Measurements from ENCODE around the gene STING1.
"Not testable (repeated sequence)": the region's sequence is repeated elsewhere in the genome, so short reads cannot be mapped to it uniquely, and the experiment has no call there.

- not testable (repeated sequence) for TF ChIP-seq POLR2AphosphoS5 (IDR thresholded peaks at IDR 0.05; ENCODE audit: low read depth, low read length); POLR2A (IDR thresholded peaks at IDR 0.05; ENCODE audit: low read depth, low read length); TAF1 (IDR thresholded peaks at IDR 0.05; ENCODE audit: borderline replicate concordance, low read depth, low read length)
Measured at GRCh38 chr5:139503036-139503817, 20.7 kb upstream of the STING1 start.

Measured in GM12892 (cell line).